Stimulated activated CD8-positive, alpha-beta memory T cell treated with anti-CD3 and anti-CD28 coated beads, Interleukin-2, amount 100 ng/mL, for 48 hours (primary cell): ENCODE results near the gene LRIG1.

Experiments used
- DNase-seq, 2 donors: peaks; one replicate each; pipeline ENCODE4 v3.0.0-alpha.2; 2020; ENCODE audit warnings: low read depth in 2 of 2

LRIG1 gene

GRCh38 chr3:66488492-66488891 lies 12.3 kb downstream of the LRIG1 start:
- no peak for DNase-seq

- no peak for DNase-seq
Measured at GRCh38 chr3:66487465-66487864, 13.4 kb downstream of the LRIG1 start.

GRCh38 chr3:66486646-66487045 lies 14.2 kb downstream of the LRIG1 start:
- no peak for DNase-seq

GRCh38 chr3:66486202-66486601 lies 14.6 kb downstream of the LRIG1 start:
- DNase-seq = no peak

- no peak for DNase-seq
Measured at GRCh38 chr3:66485291-66485968, 15.4 kb downstream of the LRIG1 start.

- no peak for DNase-seq
Measured at GRCh38 chr3:66484106-66484844, 16.5 kb downstream of the LRIG1 start.

- DNase-seq = no peak
Measured at GRCh38 chr3:66483409-66483906, 17.4 kb downstream of the LRIG1 start.

- no peak for DNase-seq
Measured at GRCh38 chr3:66483006-66483405, 17.8 kb downstream of the LRIG1 start.

GRCh38 chr3:66482018-66482404 lies 18.8 kb downstream of the LRIG1 start:
- DNase-seq = no peak

GRCh38 chr3:66481071-66482017 lies 19.5 kb downstream of the LRIG1 start:
- DNase-seq = no peak

GRCh38 chr3:66480666-66481065 lies 20.2 kb downstream of the LRIG1 start:
- DNase-seq = no peak

GRCh38 chr3:66479532-66479947 lies 21.3 kb downstream of the LRIG1 start:
- DNase-seq = no peak

GRCh38 chr3:66478960-66479359 lies 21.9 kb downstream of the LRIG1 start:
- DNase-seq = no peak

GRCh38 chr3:66477856-66478255 lies 23.0 kb downstream of the LRIG1 start:
- no peak for DNase-seq

- DNase-seq = no peak
Measured at GRCh38 chr3:66476852-66477381, 23.9 kb downstream of the LRIG1 start.

GRCh38 chr3:66475386-66476020 lies 25.3 kb downstream of the LRIG1 start:
- no peak for DNase-seq

GRCh38 chr3:66473692-66474091 lies 27.1 kb downstream of the LRIG1 start:
- no peak for DNase-seq

- no peak for DNase-seq
Measured at GRCh38 chr3:66473181-66473580, 27.6 kb downstream of the LRIG1 start.

GRCh38 chr3:66472313-66473134 lies 28.3 kb downstream of the LRIG1 start:
- DNase-seq = no peak

GRCh38 chr3:66470956-66471686 lies 29.7 kb downstream of the LRIG1 start:
- DNase-seq = no peak
